Measurements from ENCODE around the gene ASL.
A peak's percentile ranks its signal among the peaks of the same experiment; 100 is the strongest.

ASL gene

DNA sequence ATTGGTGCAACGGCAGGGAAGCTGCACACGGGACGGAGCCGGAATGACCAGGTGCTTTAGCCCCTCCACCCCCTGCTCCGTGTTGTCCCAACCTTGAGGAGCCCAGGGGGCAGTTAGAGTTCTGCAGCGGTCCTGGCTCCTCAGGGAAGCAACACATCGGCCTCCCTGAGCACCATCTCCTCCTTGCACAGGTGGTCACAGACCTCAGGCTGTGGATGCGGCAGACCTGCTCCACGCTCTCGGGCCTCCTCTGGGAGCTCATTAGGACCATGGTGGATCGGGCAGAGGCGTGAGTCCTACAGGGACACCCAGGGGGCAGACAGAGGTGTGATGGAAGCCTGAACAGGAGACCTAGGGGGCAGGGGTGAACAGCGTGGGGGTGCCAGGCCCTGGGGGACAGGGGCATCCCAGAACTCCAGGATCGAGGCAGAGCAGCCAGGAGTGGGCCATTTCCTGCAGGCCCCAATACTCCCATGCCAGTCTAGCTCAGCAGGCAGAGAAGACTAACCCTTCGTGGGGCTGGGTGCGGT is 7.3 kb downstream of the ASL start:
- Histone ChIP-seq H3K4ac (ENCODE audit: low read length) (no peak overlapping the region), H3K4me3 (ENCODE audit: low read length in 2 of 2) (no peak overlapping the region), H4K8ac (ENCODE audit: low read depth, low read length) (no peak overlapping the region), H3K27me3 (ENCODE audit: control insufficient read depth in 3 of 3, insufficient read depth in 3 of 3, low read depth in 1 of 3, low read length in 3 of 3) (no peaks in the 10 kb centered on the region), H3K4me1 (ENCODE audit: control insufficient read depth in 2 of 2, insufficient read depth in 1 of 2, low read depth in 1 of 2, low read length in 2 of 2) (peaks cover 4 to 9% of the 10 kb centered on the region in 2 donors), H3K79me1 (ENCODE audit: low read depth, low read length) (peaks cover 4% of the 10 kb centered on the region), H2AFZ (ENCODE audit: low read length) (no peak overlapping the region), H3K27ac (replicated peaks; ENCODE audit: low read length) (no peak overlapping the region), H3K23ac (ENCODE audit: low read depth, low read length, poor library complexity) (no peak overlapping the region), H2BK15ac (ENCODE audit: low read length) (no peak overlapping the region), H3K9me3 (replicated peaks in 1 of 2; ENCODE audit: control insufficient read depth in 2 of 2, insufficient read depth in 1 of 2, low read depth in 1 of 2, low read length in 2 of 2) (no peaks in the 10 kb centered on the region), H3K9ac (ENCODE audit: low read depth, low read length, poor library complexity) (no peak overlapping the region), H3K36me3 (replicated peaks in 1 of 2; ENCODE audit: control insufficient read depth in 2 of 2, insufficient read depth in 2 of 2, low read length in 2 of 2) (peaks cover 8 to 22% of the 10 kb centered on the region in 2 donors), H3K18ac (ENCODE audit: low read length) (no peak overlapping the region), H4K91ac (ENCODE audit: low read depth, low read length, poor library complexity) (no peak overlapping the region), H2AK5ac (ENCODE audit: low read depth, low read length) (no peak overlapping the region), H3K14ac (ENCODE audit: low read length) (no peak overlapping the region), H2BK12ac (ENCODE audit: low read length) (no peak overlapping the region), H3K4me2 (ENCODE audit: insufficient read depth, low read length, poor library complexity, severe bottlenecking) (no peak overlapping the region), H2BK120ac (ENCODE audit: low read depth, low read length) (no peak overlapping the region), H2BK5ac (ENCODE audit: low read length) (no peak overlapping the region)
- no peak for DNase-seq (ENCODE audit: low spot score)
- no CpG with 5 or more reads among the region's 16 CpGs for WGBS, 2 donors (ENCODE audit: extremely low coverage in 2 of 2, insufficient read length in 2 of 2, insufficient replicate concordance in 1 of 2)

DNA sequence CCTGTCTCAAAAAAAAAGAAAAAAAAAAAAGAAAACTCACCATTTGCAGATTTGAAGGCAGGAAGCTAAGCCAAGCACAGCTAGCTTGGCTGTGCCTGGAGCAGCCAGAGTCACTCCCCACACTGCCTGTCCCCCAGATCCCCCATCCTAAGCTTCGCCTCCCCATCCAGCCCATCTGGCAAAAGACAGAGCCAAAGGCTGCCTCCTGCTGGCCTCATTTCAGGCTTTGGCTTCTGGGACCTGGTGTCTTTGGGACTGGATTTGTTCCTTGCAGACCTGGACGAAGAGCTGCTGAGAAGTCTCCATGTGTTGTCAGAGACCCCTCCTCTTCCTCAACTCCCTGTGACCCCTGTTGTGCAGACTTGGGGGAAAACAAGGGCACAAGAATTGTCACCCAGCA is 8.1 kb downstream of the ASL start:
- Histone ChIP-seq H3K14ac (ENCODE audit: low read length) (no peak overlapping the region), H3K36me3 (replicated peaks in 1 of 2; ENCODE audit: control insufficient read depth in 2 of 2, insufficient read depth in 2 of 2, low read length in 2 of 2) (peaks cover 8 to 22% of the 10 kb centered on the region in 2 donors), H2BK12ac (ENCODE audit: low read length) (no peak overlapping the region), H3K9ac (ENCODE audit: low read depth, low read length, poor library complexity) (no peak overlapping the region), H3K18ac (ENCODE audit: low read length) (no peak overlapping the region), H3K4me1 (ENCODE audit: control insufficient read depth in 2 of 2, insufficient read depth in 1 of 2, low read depth in 1 of 2, low read length in 2 of 2) (peaks cover 4 to 9% of the 10 kb centered on the region in 2 donors), H2BK5ac (ENCODE audit: low read length) (no peak overlapping the region), H3K27me3 (ENCODE audit: control insufficient read depth in 3 of 3, insufficient read depth in 3 of 3, low read depth in 1 of 3, low read length in 3 of 3) (no peaks in the 10 kb centered on the region), H4K8ac (ENCODE audit: low read depth, low read length) (no peak overlapping the region), H3K23ac (ENCODE audit: low read depth, low read length, poor library complexity) (no peak overlapping the region), H2AFZ (ENCODE audit: low read length) (no peak overlapping the region), H3K4ac (ENCODE audit: low read length) (no peak overlapping the region), H4K91ac (ENCODE audit: low read depth, low read length, poor library complexity) (no peak overlapping the region), H3K27ac (replicated peaks; ENCODE audit: low read length) (no peak overlapping the region), H3K79me1 (ENCODE audit: low read depth, low read length) (peaks cover 4% of the 10 kb centered on the region), H3K4me2 (ENCODE audit: insufficient read depth, low read length, poor library complexity, severe bottlenecking) (no peak overlapping the region), H2BK120ac (ENCODE audit: low read depth, low read length) (no peak overlapping the region), H2AK5ac (ENCODE audit: low read depth, low read length) (no peak overlapping the region), H3K4me3 (ENCODE audit: low read length in 2 of 2) (no peak overlapping the region), H2BK15ac (ENCODE audit: low read length) (no peak overlapping the region), H3K9me3 (replicated peaks in 1 of 2; ENCODE audit: control insufficient read depth in 2 of 2, insufficient read depth in 1 of 2, low read depth in 1 of 2, low read length in 2 of 2) (no peaks in the 10 kb centered on the region)
- WGBS, 2 donors (ENCODE audit: extremely low coverage in 2 of 2, insufficient read length in 2 of 2, insufficient replicate concordance in 1 of 2) = no CpG with 5 or more reads among the region's 2 CpGs
- DNase-seq (ENCODE audit: low spot score) = no peak

DNA sequence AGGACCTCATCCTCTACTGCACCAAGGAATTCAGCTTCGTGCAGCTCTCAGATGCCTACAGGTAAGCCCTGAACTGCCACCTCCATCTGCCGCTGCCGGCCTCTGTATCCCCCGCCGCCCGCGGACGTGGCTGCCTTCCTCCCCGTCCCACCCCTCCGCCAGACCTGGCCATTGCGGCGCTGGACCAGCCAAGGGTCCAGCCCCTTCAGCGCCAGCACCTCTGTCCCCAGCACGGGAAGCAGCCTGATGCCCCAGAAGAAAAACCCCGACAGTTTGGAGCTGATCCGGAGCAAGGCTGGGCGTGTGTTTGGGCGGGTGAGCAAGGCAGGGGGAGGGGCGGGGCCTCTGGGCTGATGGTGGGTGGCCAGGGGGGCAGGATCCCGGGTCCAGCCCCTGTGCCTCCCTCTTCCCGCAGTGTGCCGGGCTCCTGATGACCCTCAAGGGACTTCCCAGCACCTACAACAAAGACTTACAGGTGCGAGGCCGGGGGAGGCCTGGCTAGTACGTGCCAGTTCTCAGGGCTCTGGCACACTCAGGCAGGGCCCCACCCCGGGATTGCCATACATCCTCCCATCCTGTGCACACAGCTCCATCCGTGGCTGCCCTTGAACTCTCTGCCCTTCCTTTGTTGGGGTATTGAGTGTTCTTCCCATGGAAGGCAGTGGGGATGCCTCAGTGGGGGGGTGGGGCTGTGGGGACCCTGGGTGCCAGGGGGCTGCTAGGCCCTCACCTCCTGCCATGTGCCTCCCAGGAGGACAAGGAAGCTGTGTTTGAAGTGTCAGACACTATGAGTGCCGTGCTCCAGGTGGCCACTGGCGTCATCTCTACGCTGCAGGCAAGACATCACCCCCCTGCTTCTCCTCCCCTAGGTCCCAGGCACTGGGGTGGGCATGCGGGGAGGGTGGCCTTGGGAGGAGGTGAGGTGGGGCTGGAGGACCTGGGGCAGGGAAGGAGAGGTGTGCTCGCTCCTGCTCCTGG is 13.5 kb downstream of the ASL start:
- no CpG with 5 or more reads among the region's 32 CpGs for WGBS, 2 donors (ENCODE audit: extremely low coverage in 2 of 2, insufficient read length in 2 of 2, insufficient replicate concordance in 1 of 2)
- no peak overlapping the region for H2BK12ac ChIP-seq (ENCODE audit: low read length)
- H3K14ac ChIP-seq (ENCODE audit: low read length) = no peak overlapping the region
- H3K4me3 ChIP-seq (ENCODE audit: low read length in 2 of 2) = no peak overlapping the region
- no peak overlapping the region for H4K8ac ChIP-seq (ENCODE audit: low read depth, low read length)
- H2BK120ac ChIP-seq (ENCODE audit: low read depth, low read length) = no peak overlapping the region
- H2BK5ac ChIP-seq (ENCODE audit: low read length) = peak overlapping the region; percentile 46
- H3K23ac ChIP-seq (ENCODE audit: low read depth, low read length, poor library complexity) = no peak overlapping the region
- no peaks in the 10 kb centered on the region for H3K9me3 ChIP-seq (replicated peaks in 1 of 2; ENCODE audit: control insufficient read depth in 2 of 2, insufficient read depth in 1 of 2, low read depth in 1 of 2, low read length in 2 of 2)
- DNase-seq (ENCODE audit: low spot score) = no peak
- no peak overlapping the region for H4K91ac ChIP-seq (ENCODE audit: low read depth, low read length, poor library complexity)
- H3K18ac ChIP-seq (ENCODE audit: low read length) = peak overlapping the region; percentile 2
- no peak overlapping the region for H3K27ac ChIP-seq (replicated peaks; ENCODE audit: low read length)
- no peak overlapping the region for H3K9ac ChIP-seq (ENCODE audit: low read depth, low read length, poor library complexity)
- H3K4ac ChIP-seq (ENCODE audit: low read length) = no peak overlapping the region
- H3K36me3 ChIP-seq (replicated peaks in 1 of 2; ENCODE audit: control insufficient read depth in 2 of 2, insufficient read depth in 2 of 2, low read length in 2 of 2) = peaks cover 0 to 5% of the 10 kb centered on the region in 2 donors
- H2BK15ac ChIP-seq (ENCODE audit: low read length) = no peak overlapping the region
- H2AK5ac ChIP-seq (ENCODE audit: low read depth, low read length) = peak overlapping the region; percentile 25
- H3K27me3 ChIP-seq (ENCODE audit: control insufficient read depth in 3 of 3, insufficient read depth in 3 of 3, low read depth in 1 of 3, low read length in 3 of 3) = no peaks in the 10 kb centered on the region
- H3K79me1 ChIP-seq (ENCODE audit: low read depth, low read length) = no peaks in the 10 kb centered on the region
- H3K4me2 ChIP-seq (ENCODE audit: insufficient read depth, low read length, poor library complexity, severe bottlenecking) = no peak overlapping the region
- peaks cover 7 to 9% of the 10 kb centered on the region in 2 donors for H3K4me1 ChIP-seq (ENCODE audit: control insufficient read depth in 2 of 2, insufficient read depth in 1 of 2, low read depth in 1 of 2, low read length in 2 of 2)
- H2AFZ ChIP-seq (ENCODE audit: low read length) = no peak overlapping the region

DNA sequence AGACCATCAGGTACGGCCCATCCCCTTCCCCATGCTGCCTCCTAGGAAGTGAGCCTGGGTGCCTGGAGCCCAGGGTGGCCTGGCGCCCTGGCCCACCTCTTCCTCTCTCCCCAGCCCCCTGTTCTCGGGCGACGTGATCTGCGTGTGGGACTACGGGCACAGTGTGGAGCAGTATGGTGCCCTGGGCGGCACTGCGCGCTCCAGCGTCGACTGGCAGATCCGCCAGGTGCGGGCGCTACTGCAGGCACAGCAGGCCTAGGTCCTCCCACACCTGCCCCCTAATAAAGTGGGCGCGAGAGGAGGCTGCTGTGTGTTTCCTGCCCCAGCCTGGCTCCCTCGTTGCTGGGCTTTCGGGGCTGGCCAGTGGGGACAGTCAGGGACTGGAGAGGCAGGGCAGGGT is 17.0 kb downstream of the ASL start:
- Histone ChIP-seq H3K36me3 (replicated peaks in 1 of 2; ENCODE audit: control insufficient read depth in 2 of 2, insufficient read depth in 2 of 2, low read length in 2 of 2) (peaks cover 0 to 2% of the 10 kb centered on the region in 2 donors), H4K8ac (ENCODE audit: low read depth, low read length) (no peak overlapping the region), H2AK5ac (ENCODE audit: low read depth, low read length) (no peak overlapping the region), H4K91ac (ENCODE audit: low read depth, low read length, poor library complexity) (no peak overlapping the region), H3K18ac (ENCODE audit: low read length) (peak overlapping the region; percentile 48), H3K27me3 (ENCODE audit: control insufficient read depth in 3 of 3, insufficient read depth in 3 of 3, low read depth in 1 of 3, low read length in 3 of 3) (no peaks in the 10 kb centered on the region), H2BK12ac (ENCODE audit: low read length) (no peak overlapping the region), H3K27ac (replicated peaks; ENCODE audit: low read length) (no peak overlapping the region), H3K9ac (ENCODE audit: low read depth, low read length, poor library complexity) (peak overlapping the region; percentile 44), H2BK5ac (ENCODE audit: low read length) (no peak overlapping the region), H2BK15ac (ENCODE audit: low read length) (no peak overlapping the region), H3K4me1 (ENCODE audit: control insufficient read depth in 2 of 2, insufficient read depth in 1 of 2, low read depth in 1 of 2, low read length in 2 of 2) (peaks cover 0 to 3% of the 10 kb centered on the region in 2 donors), H3K4me3 (ENCODE audit: low read length in 2 of 2) (no peak overlapping the region), H3K9me3 (replicated peaks in 1 of 2; ENCODE audit: control insufficient read depth in 2 of 2, insufficient read depth in 1 of 2, low read depth in 1 of 2, low read length in 2 of 2) (peaks cover 0 to 1% of the 10 kb centered on the region in 2 donors), H3K14ac (ENCODE audit: low read length) (peak overlapping the region; percentile 56), H3K23ac (ENCODE audit: low read depth, low read length, poor library complexity) (peak overlapping the region; percentile 73), H2BK120ac (ENCODE audit: low read depth, low read length) (no peak overlapping the region), H2AFZ (ENCODE audit: low read length) (no peak overlapping the region), H3K4ac (ENCODE audit: low read length) (no peak overlapping the region), H3K4me2 (ENCODE audit: insufficient read depth, low read length, poor library complexity, severe bottlenecking) (no peak overlapping the region), H3K79me1 (ENCODE audit: low read depth, low read length) (no peaks in the 10 kb centered on the region)
- WGBS, 2 donors (ENCODE audit: extremely low coverage in 2 of 2, insufficient read length in 2 of 2, insufficient replicate concordance in 1 of 2) = no CpG with 5 or more reads among the region's 19 CpGs
- no peak for DNase-seq (ENCODE audit: low spot score)
